ENCODE data around the gene FHOD1. TPM values are rescaled to one million over a fixed set of nuclear protein-coding genes. Genes with fewer than 3 reads are reported as not detected.

The FHOD1 gene
- total and polyA plus RNA-seq, 4 donors = 5.4 to 34.3 (median 22.7) TPM

- Histone ChIP-seq H3K27ac (ENCODE audit: low read depth, low read length) (no peak overlapping the region), H3K4me1 (ENCODE audit: control insufficient read depth, insufficient read depth, low read length) (peaks cover 7% of the 10 kb centered on the region), H3K36me3 (ENCODE audit: control insufficient read depth, insufficient read depth, low read length) (peaks cover 3% of the 10 kb centered on the region), H3K9me3 (ENCODE audit: control insufficient read depth, insufficient read depth, low read length) (no peaks in the 10 kb centered on the region), H3K4me3 (ENCODE audit: low read depth, low read length) (peak overlapping the region; percentile 35), H3K27me3 (ENCODE audit: control insufficient read depth, insufficient read depth, low read length) (peaks cover 5% of the 10 kb centered on the region)
- DNase-seq (ENCODE audit: low read depth in 4 of 6, low spot score in 6 of 6) = no peak
- 72% methylated on average over 12 of the region's 13 CpGs for WGBS (ENCODE audit: insufficient coverage)
Observed at GRCh38 chr16:67277999-67278772, 30.9 kb upstream of the FHOD1 start.

DNA sequence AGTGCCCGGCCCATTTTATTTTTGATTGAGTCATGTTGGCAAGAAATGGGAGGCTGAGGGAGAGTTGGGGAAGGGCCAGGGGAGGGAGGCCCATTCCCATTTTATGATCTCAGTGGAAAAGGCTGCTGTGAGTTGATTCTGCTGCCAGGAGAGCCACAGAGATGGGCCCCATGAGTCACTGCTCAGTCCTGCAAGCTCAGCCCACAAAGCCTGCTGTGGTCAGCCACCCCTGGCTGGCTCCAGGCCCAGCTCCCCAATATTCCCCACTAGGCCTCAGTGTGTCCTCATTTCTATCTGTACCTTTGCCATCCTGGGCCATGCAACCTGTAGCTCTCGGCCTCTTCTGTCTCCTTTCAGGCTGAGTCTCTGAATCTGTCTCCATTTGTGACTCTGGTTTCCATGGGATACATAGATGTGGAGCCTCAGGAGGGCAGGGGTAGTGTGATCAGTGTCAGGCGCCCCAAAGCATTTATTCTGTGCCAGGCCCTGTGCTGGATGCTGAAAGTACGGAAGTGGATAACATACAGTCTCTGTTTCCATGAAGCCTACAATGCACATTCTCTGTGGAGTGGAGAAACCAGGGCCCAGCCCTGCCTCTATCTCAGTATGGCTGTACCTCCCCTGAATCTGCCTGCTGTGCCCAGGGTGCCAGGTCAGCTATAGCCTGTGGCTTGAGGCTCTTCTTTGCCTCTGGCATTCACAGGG, 30.2 kb upstream of the FHOD1 start:
- Histone ChIP-seq H3K27me3 (ENCODE audit: control insufficient read depth, insufficient read depth, low read length) (peaks cover 5% of the 10 kb centered on the region), H3K9me3 (ENCODE audit: control insufficient read depth, insufficient read depth, low read length) (no peaks in the 10 kb centered on the region), H3K4me3 (ENCODE audit: low read depth, low read length) (no peak overlapping the region), H3K4me1 (ENCODE audit: control insufficient read depth, insufficient read depth, low read length) (peaks cover 7% of the 10 kb centered on the region), H3K27ac (ENCODE audit: low read depth, low read length) (no peak overlapping the region), H3K36me3 (ENCODE audit: control insufficient read depth, insufficient read depth, low read length) (peaks cover 3% of the 10 kb centered on the region)
- WGBS (ENCODE audit: insufficient coverage) = 89% methylated on average over 4 of the region's 4 CpGs
- peak in 1 of 6 donors; percentile 7 for DNase-seq (ENCODE audit: low read depth in 4 of 6, low spot score in 6 of 6)

GRCh38 chr16:67275321-67275720, 28.0 kb upstream of the FHOD1 start:
- H3K36me3 ChIP-seq (ENCODE audit: control insufficient read depth, insufficient read depth, low read length) = peaks cover 11% of the 10 kb centered on the region
- H3K27me3 ChIP-seq (ENCODE audit: control insufficient read depth, insufficient read depth, low read length) = peaks cover 5% of the 10 kb centered on the region
- no peak overlapping the region for H3K4me3 ChIP-seq (ENCODE audit: low read depth, low read length)
- no CpG with 5 or more reads among the region's 2 CpGs for WGBS (ENCODE audit: insufficient coverage)
- no peaks in the 10 kb centered on the region for H3K9me3 ChIP-seq (ENCODE audit: control insufficient read depth, insufficient read depth, low read length)
- peaks cover 7% of the 10 kb centered on the region for H3K4me1 ChIP-seq (ENCODE audit: control insufficient read depth, insufficient read depth, low read length)
- no peak for DNase-seq (ENCODE audit: low read depth in 4 of 6, low spot score in 6 of 6)
- H3K27ac ChIP-seq (ENCODE audit: low read depth, low read length) = no peak overlapping the region

- no peaks in the 10 kb centered on the region for H3K4me1 ChIP-seq (ENCODE audit: control insufficient read depth, insufficient read depth, low read length)
Observed at GRCh38 chr16:67271446-67271845, 24.2 kb upstream of the FHOD1 start.

GRCh38 chr16:67270931-67271338, 23.7 kb upstream of the FHOD1 start:
- H3K4me1 ChIP-seq (ENCODE audit: control insufficient read depth, insufficient read depth, low read length) = no peaks in the 10 kb centered on the region
- H3K4me3 ChIP-seq (ENCODE audit: low read depth, low read length) = no peak overlapping the region
- H3K36me3 ChIP-seq (ENCODE audit: control insufficient read depth, insufficient read depth, low read length) = peaks cover 11% of the 10 kb centered on the region
- H3K27me3 ChIP-seq (ENCODE audit: control insufficient read depth, insufficient read depth, low read length) = no peaks in the 10 kb centered on the region
- DNase-seq (ENCODE audit: low read depth in 4 of 6, low spot score in 6 of 6) = no peak
- no peak overlapping the region for H3K27ac ChIP-seq (ENCODE audit: low read depth, low read length)
- WGBS (ENCODE audit: insufficient coverage) = 88% methylated on average over 9 of the region's 11 CpGs
- H3K9me3 ChIP-seq (ENCODE audit: control insufficient read depth, insufficient read depth, low read length) = no peaks in the 10 kb centered on the region

More at GRCh38 chr16:67271446-67271845, 24.2 kb upstream of the FHOD1 start:
- Histone ChIP-seq H3K27ac (ENCODE audit: low read depth, low read length) (no peak overlapping the region), H3K4me3 (ENCODE audit: low read depth, low read length) (no peak overlapping the region), H3K9me3 (ENCODE audit: control insufficient read depth, insufficient read depth, low read length) (no peaks in the 10 kb centered on the region), H3K27me3 (ENCODE audit: control insufficient read depth, insufficient read depth, low read length) (no peaks in the 10 kb centered on the region), H3K36me3 (ENCODE audit: control insufficient read depth, insufficient read depth, low read length) (peaks cover 11% of the 10 kb centered on the region)
- DNase-seq (ENCODE audit: low read depth in 4 of 6, low spot score in 6 of 6) = no peak
- WGBS (ENCODE audit: insufficient coverage) = 82% methylated on average over 3 of the region's 4 CpGs

DNA sequence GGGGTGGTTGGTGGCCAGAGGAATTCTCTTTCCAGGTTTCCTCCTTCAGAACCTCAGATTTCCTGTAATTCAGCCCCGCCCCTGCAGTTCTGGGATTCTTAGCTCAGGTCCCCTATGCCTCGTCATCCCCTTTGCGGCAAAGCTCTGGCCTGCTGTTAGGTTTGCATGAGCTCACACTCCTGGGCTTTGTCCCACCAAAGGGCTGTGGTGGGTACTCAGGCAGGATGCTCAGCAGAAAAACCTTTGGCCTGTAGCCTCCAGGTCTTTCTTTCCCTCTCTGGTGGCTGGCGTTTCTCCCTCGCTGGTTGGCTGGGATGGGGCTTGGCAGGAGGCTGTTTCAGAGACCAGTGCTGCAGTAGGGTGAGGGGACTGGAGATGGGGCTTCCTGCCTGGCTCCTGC, 22.5 kb upstream of the FHOD1 start:
- Histone ChIP-seq H3K4me3 (ENCODE audit: low read depth, low read length) (no peak overlapping the region), H3K4me1 (ENCODE audit: control insufficient read depth, insufficient read depth, low read length) (no peaks in the 10 kb centered on the region), H3K27ac (ENCODE audit: low read depth, low read length) (no peak overlapping the region), H3K36me3 (ENCODE audit: control insufficient read depth, insufficient read depth, low read length) (peaks cover 11% of the 10 kb centered on the region), H3K27me3 (ENCODE audit: control insufficient read depth, insufficient read depth, low read length) (no peaks in the 10 kb centered on the region), H3K9me3 (ENCODE audit: control insufficient read depth, insufficient read depth, low read length) (no peaks in the 10 kb centered on the region)
- no peak for DNase-seq (ENCODE audit: low read depth in 4 of 6, low spot score in 6 of 6)
- WGBS (ENCODE audit: insufficient coverage) = 49% methylated on average over 3 of the region's 5 CpGs

- no peak for DNase-seq (ENCODE audit: low read depth in 4 of 6, low spot score in 6 of 6)
- Histone ChIP-seq H3K9me3 (ENCODE audit: control insufficient read depth, insufficient read depth, low read length) (no peaks in the 10 kb centered on the region), H3K36me3 (ENCODE audit: control insufficient read depth, insufficient read depth, low read length) (peaks cover 11% of the 10 kb centered on the region), H3K27me3 (ENCODE audit: control insufficient read depth, insufficient read depth, low read length) (no peaks in the 10 kb centered on the region), H3K4me3 (ENCODE audit: low read depth, low read length) (no peak overlapping the region), H3K4me1 (ENCODE audit: control insufficient read depth, insufficient read depth, low read length) (no peaks in the 10 kb centered on the region), H3K27ac (ENCODE audit: low read depth, low read length) (no peak overlapping the region)
- WGBS (ENCODE audit: insufficient coverage) = no CpG with 5 or more reads among the region's 5 CpGs
Observed at GRCh38 chr16:67268136-67268579, 20.9 kb upstream of the FHOD1 start.

- Histone ChIP-seq H3K4me1 (ENCODE audit: control insufficient read depth, insufficient read depth, low read length) (no peaks in the 10 kb centered on the region), H3K9me3 (ENCODE audit: control insufficient read depth, insufficient read depth, low read length) (no peaks in the 10 kb centered on the region), H3K27me3 (ENCODE audit: control insufficient read depth, insufficient read depth, low read length) (no peaks in the 10 kb centered on the region), H3K4me3 (ENCODE audit: low read depth, low read length) (no peak overlapping the region), H3K27ac (ENCODE audit: low read depth, low read length) (no peak overlapping the region), H3K36me3 (ENCODE audit: control insufficient read depth, insufficient read depth, low read length) (peaks cover 2% of the 10 kb centered on the region)
- no peak for DNase-seq (ENCODE audit: low read depth in 4 of 6, low spot score in 6 of 6)
- WGBS (ENCODE audit: insufficient coverage) = 80% methylated on average over 4 of the region's 8 CpGs
Observed at GRCh38 chr16:67265834-67266233, 18.6 kb upstream of the FHOD1 start.

- WGBS (ENCODE audit: insufficient coverage) = 90% methylated on average over 5 of the region's 5 CpGs
- DNase-seq (ENCODE audit: low read depth in 4 of 6, low spot score in 6 of 6) = no peak
- Histone ChIP-seq H3K4me3 (ENCODE audit: low read depth, low read length) (no peak overlapping the region), H3K27me3 (ENCODE audit: control insufficient read depth, insufficient read depth, low read length) (no peaks in the 10 kb centered on the region), H3K36me3 (ENCODE audit: control insufficient read depth, insufficient read depth, low read length) (no peaks in the 10 kb centered on the region), H3K4me1 (ENCODE audit: control insufficient read depth, insufficient read depth, low read length) (no peaks in the 10 kb centered on the region), H3K9me3 (ENCODE audit: control insufficient read depth, insufficient read depth, low read length) (no peaks in the 10 kb centered on the region), H3K27ac (ENCODE audit: low read depth, low read length) (no peak overlapping the region)
Observed at GRCh38 chr16:67264866-67265265, 17.6 kb upstream of the FHOD1 start.

- 83% methylated on average over 9 of the region's 9 CpGs for WGBS (ENCODE audit: insufficient coverage)
- H3K4me3 ChIP-seq (ENCODE audit: low read depth, low read length) = no peak overlapping the region
- no peak for DNase-seq (ENCODE audit: low read depth in 4 of 6, low spot score in 6 of 6)
- no peaks in the 10 kb centered on the region for H3K27me3 ChIP-seq (ENCODE audit: control insufficient read depth, insufficient read depth, low read length)
- H3K9me3 ChIP-seq (ENCODE audit: control insufficient read depth, insufficient read depth, low read length) = no peaks in the 10 kb centered on the region
- H3K4me1 ChIP-seq (ENCODE audit: control insufficient read depth, insufficient read depth, low read length) = no peaks in the 10 kb centered on the region
- peaks cover 4% of the 10 kb centered on the region for H3K36me3 ChIP-seq (ENCODE audit: control insufficient read depth, insufficient read depth, low read length)
- H3K27ac ChIP-seq (ENCODE audit: low read depth, low read length) = no peak overlapping the region
Observed at GRCh38 chr16:67264277-67264676, 17.0 kb upstream of the FHOD1 start.
